Fibroblast of skin of right quadriceps (primary cell): ENCODE results near the gene MUC5B.
A peak's percentile ranks its signal among the peaks of the same experiment; 100 is the strongest.

Source experiments
- DNase-seq: peaks from one replicate; pipeline ENCODE4 v3.0.0-alpha.2; 2013

The MUC5B gene

GRCh38 chr11:1290052-1291040 is 67.5 kb downstream of the MUC5B start:
- no peak for DNase-seq

GRCh38 chr11:1291295-1292017 is 68.6 kb downstream of the MUC5B start:
- no peak for DNase-seq

- DNase-seq = no peak
Measured at GRCh38 chr11:1292018-1292643, 69.3 kb downstream of the MUC5B start.

GRCh38 chr11:1292644-1293618 is 70.1 kb downstream of the MUC5B start:
- DNase-seq = no peak

- no peak for DNase-seq
Measured at GRCh38 chr11:1293619-1294015, 70.8 kb downstream of the MUC5B start.

GRCh38 chr11:1295086-1295485 is 72.2 kb downstream of the MUC5B start:
- no peak for DNase-seq

GRCh38 chr11:1295591-1295990 is 72.7 kb downstream of the MUC5B start:
- DNase-seq = no peak

GRCh38 chr11:1296287-1296686 is 73.4 kb downstream of the MUC5B start:
- DNase-seq = no peak

GRCh38 chr11:1297011-1297575 is 74.2 kb downstream of the MUC5B start:
- DNase-seq = no peak

- no peak for DNase-seq
Measured at GRCh38 chr11:1297576-1298473, 75.0 kb downstream of the MUC5B start.

- peak; percentile 53 for DNase-seq
Measured at GRCh38 chr11:1298695-1299492, 76.0 kb downstream of the MUC5B start.

- no peak for DNase-seq
Measured at GRCh38 chr11:1299621-1300020, 76.8 kb downstream of the MUC5B start.

- DNase-seq = no peak
Measured at GRCh38 chr11:1300121-1300520, 77.3 kb downstream of the MUC5B start.

- DNase-seq = no peak
Measured at GRCh38 chr11:1300569-1301187, 77.8 kb downstream of the MUC5B start.

- DNase-seq = no peak
Measured at GRCh38 chr11:1301220-1302000, 78.5 kb downstream of the MUC5B start.

GRCh38 chr11:1302041-1302460 is 79.2 kb downstream of the MUC5B start:
- DNase-seq = no peak

GRCh38 chr11:1302461-1303125 is 79.7 kb downstream of the MUC5B start:
- no peak for DNase-seq
